LNCaP clone FGC (cell line): ENCODE measurements around the gene NLRP7.
"Not testable (repeated sequence)": the region's sequence is repeated elsewhere in the genome, so short reads cannot be mapped to it uniquely, and the experiment has no call there.

Source experiments
- DNase-seq: peaks from one replicate; pipeline ENCODE4 v3.0.0-alpha.2; 2011; ENCODE audit warnings: low read depth
- H3K4me3 ChIP-seq: 2 replicates; pipeline ENCODE4 v1.5.1; 2011; ENCODE audit warnings: mild to moderate bottlenecking, low read depth, low read length, control low read depth
- CTCF ChIP-seq: IDR thresholded peaks from 2 replicates; pipeline ENCODE4 v1.5.1; 2012; ENCODE audit warnings: mild to moderate bottlenecking; ENCODE audit not compliant: control insufficient read depth, insufficient read depth; ENCODE audit errors: extremely low read depth

The NLRP7 gene

DNA sequence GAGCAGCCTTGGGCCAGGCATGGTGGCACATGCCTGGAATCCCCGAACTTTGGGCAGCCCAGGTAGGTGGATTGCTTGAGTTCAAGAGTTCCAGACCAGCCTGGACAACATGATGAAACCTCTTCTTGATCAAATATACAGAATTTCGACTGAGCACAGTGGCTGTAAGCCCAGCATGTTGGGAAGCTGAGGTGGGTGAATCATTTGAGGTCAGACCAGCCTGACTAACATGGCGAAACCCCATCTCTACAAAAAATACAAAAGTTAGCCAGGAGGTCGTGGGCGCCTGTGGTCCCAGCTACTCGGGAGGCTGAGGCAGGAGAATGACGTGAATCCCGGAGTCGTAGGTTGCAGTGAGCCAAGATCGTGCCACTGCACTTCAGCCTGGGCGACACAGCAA lies 8.0 kb upstream of the NLRP7 start:
- DNase-seq: no peak
- H3K4me3 ChIP-seq: no peak overlapping the region
- TF ChIP-seq CTCF: no peak

- not testable (repeated sequence) for H3K4me3 ChIP-seq, DNase-seq
Measured at GRCh38 chr19:54953345-54953713, 6.0 kb upstream of the NLRP7 start.

- no peak for DNase-seq
- no peak overlapping the region for H3K4me3 ChIP-seq
- no peak for TF ChIP-seq CTCF
Measured at GRCh38 chr19:54952591-54953344, 5.4 kb upstream of the NLRP7 start.

GRCh38 chr19:54950580-54950979 lies 3.2 kb upstream of the NLRP7 start:
- not testable (repeated sequence) for DNase-seq, H3K4me3 ChIP-seq

- DNase-seq: no peak
- no peak for TF ChIP-seq CTCF
- H3K4me3 ChIP-seq: no peak overlapping the region
Measured at GRCh38 chr19:54949412-54949811, 2.1 kb upstream of the NLRP7 start.

DNA sequence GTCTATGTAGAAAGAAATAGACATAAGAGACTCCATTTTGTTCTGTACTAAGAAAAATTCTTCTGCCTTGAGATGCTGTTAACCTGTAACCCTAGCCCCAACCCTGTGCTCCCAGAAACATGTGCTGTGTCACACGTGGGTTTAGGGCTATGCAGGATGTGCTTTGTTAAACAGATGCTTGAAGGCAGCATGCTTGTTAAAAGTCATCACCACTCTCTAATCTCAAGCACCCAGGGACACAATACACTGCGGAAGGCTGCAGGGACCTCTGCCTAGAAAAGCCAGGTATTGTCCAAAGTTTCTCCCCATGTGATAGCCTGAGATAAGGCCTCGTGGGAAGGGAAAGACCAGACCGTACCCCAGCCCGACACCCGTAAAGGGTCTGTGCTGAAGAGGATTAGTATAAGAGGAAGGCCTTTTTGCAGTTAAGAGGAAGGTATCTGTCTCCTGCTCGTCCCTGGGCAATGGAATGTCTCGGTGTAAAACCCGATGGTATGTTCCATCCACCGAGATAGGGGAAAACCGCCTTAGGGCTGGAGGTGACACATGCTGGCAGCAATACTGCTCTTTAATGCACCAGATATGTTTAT lies 3.5 kb downstream of the NLRP7 start:
- DNase-seq, H3K4me3 ChIP-seq: not testable (repeated sequence)

DNA sequence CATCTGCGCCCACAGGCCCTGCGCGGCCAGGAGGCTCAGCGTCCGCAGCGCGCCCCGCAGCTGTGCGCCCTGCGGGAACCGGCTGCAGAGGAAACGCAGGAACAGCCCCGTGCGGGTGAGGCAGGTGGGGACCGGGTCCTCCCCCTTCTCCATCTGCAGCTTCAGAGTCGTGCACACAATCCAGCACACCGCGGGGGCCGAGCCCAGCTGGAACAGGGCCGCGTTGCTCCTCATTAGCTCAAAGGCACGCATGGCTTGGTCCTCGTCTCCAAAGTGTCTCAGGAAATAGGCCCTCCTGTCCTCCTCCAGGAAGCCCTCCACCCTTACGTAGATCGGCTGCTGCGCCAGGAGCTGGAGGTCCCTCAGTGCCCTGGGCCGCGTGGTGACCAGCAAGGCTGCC lies 7.8 kb downstream of the NLRP7 start:
- DNase-seq, H3K4me3 ChIP-seq: not testable (repeated sequence)

DNA sequence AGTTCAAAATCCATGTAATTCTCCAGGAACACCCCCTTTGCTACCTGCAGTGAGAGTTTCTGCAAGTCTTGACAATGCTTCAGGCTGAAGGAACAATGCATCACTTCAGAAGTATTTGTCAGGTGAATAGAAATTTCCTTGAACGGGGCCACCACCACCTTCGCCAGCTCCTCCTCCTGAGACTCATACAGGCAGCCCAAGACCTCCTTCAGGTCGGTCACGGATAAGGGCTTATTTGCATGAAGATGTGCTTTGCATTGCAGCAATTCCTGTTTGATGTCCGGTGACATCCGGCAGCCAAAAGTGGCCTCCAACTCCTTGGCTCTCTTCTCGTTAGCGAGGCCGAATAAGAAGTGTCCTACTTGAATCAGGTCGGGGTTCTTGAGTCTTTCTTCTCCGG lies 8.4 kb downstream of the NLRP7 start:
- no peak overlapping the region for H3K4me3 ChIP-seq
- TF ChIP-seq CTCF: no peak
- no peak for DNase-seq

DNA sequence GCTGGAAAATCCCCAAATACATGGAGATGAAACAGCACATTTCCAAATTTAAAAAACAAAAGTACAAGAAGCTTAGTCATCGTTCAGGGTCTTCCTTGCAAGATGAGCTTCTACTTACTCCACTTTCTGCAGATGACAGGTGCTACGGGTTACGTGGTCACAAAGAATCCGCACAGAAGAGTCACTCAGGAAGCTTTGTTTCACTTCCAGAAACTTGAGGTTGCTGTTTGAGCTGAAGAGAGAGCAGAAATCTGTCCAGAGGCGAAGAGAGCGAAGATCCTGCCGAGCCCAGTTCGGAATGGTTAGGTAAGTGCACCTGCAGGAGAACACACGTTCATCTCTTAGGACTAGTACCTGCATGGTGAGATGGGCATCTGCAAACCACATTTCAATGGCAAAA lies 9.4 kb downstream of the NLRP7 start:
- DNase-seq: no peak
- no peak overlapping the region for H3K4me3 ChIP-seq
- no peak for TF ChIP-seq CTCF
